ENCODE results near the gene GMCL2.

GMCL2 gene

GRCh38 chr5:178227929-178228328 lies 40.8 kb upstream of the GMCL2 start:
- TF ChIP-seq CTCF (IDR thresholded peaks at IDR 0.05; ENCODE audit: insufficient read depth, missing control alignments), result no peak
- no peak for DNase-seq (ENCODE audit: insufficient read length, low spot score)
- no peak for FAIRE-seq

- no peak for TF ChIP-seq CTCF (IDR thresholded peaks at IDR 0.05; ENCODE audit: insufficient read depth, missing control alignments)
- FAIRE-seq (no peak), DNase-seq (ENCODE audit: insufficient read length, low spot score) (no peak)
Observed at GRCh38 chr5:178227138-178227659, 40.0 kb upstream of the GMCL2 start.

DNA sequence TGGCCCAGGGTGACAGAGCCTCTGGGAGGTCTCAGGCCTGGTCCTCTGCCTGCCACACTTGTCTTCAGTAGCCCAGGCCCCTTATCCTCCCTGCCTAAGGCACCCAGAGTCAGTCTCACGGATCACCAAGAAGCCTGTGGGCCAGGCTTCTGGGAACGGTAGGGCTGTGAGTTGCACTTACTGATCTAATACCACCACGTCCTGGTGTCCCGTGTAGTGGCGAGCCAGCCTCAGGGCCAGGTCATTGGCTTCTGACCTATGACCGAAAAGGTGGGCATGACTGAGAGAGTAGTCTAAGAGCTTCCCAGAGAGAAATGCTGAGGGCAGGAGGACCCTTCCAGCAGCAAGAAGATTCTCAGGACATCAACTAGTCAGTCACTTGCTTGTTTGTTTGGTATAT lies 38.0 kb upstream of the GMCL2 start:
- TF ChIP-seq CTCF (IDR thresholded peaks at IDR 0.05; ENCODE audit: insufficient read depth, missing control alignments), result no peak
- no peak for FAIRE-seq
- no peak for DNase-seq (ENCODE audit: insufficient read length, low spot score)

GRCh38 chr5:178224403-178224802 lies 37.2 kb upstream of the GMCL2 start:
- no peak for TF ChIP-seq CTCF (IDR thresholded peaks at IDR 0.05; ENCODE audit: insufficient read depth, missing control alignments)
- no peak for FAIRE-seq
- DNase-seq (ENCODE audit: insufficient read length, low spot score), result no peak

DNA sequence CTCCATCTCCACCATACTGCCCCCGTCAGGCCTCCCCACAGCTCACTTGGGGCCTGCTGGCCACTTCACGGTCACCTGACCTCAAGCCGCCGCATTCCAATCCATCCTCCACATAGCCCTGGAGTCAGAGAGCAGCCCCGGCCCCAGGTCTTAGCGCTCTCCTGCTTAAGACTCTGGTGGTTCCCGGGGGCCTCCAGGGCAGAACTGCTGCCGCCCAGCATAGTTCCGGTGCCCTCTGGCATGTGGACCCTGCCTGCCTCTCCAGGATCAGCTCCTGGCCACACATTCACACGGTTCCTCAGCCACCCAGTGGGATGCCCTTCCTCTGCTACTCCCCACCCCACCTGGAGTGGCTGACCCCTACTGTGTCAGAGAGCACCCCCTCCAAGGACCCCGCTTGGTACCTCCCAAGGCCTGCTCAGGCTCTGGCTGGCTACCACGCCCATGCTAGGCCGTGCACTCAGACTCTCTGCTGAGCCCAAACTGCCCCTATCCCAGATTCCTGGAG lies 36.7 kb upstream of the GMCL2 start:
- FAIRE-seq (no peak), DNase-seq (ENCODE audit: insufficient read length, low spot score) (no peak)
- TF ChIP-seq CTCF (IDR thresholded peaks at IDR 0.05; ENCODE audit: insufficient read depth, missing control alignments), result no peak

DNA sequence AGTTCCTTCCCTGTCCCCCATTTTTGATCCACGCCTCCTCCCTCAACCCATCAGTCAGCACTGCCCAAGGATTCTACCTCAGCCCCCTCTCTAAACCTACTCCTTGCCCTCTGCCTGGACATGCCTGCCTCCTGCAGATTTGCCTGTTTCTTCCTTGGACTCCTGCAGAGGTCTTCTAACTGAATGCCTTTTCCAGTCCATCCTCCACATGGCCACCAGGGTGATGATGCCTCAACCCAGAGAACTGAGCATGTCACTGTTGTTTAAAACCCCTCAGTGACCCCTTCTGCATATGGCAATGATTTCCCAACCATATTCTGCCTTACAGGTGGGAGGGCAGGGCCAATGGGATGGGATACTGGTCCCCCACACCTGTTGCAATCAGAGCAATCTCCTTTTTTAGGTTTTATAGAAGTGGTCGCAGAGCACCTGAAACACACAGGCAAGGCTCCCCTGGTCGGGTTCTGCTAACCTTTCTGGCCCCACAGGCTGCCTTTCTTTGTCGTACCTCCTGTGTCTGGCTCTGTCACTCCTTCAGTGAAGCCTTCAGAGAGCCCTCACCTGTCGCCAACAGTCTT lies 36.1 kb upstream of the GMCL2 start:
- DNase-seq (ENCODE audit: insufficient read length, low spot score) (no peak), FAIRE-seq (no peak)
- TF ChIP-seq CTCF (IDR thresholded peaks at IDR 0.05; ENCODE audit: insufficient read depth, missing control alignments), result no peak

GRCh38 chr5:178222292-178222691 lies 35.1 kb upstream of the GMCL2 start:
- TF ChIP-seq CTCF (IDR thresholded peaks at IDR 0.05; ENCODE audit: insufficient read depth, missing control alignments), result no peak
- FAIRE-seq, result no peak
- no peak for DNase-seq (ENCODE audit: insufficient read length, low spot score)
